Hepatocyte (in vitro differentiated cells): ENCODE measurements around the gene CYP11A1.

Source experiments
- EZH2 ChIP-seq: fragments of 200-600 bp; sonication (generic); IDR thresholded peaks from 2 replicates; pipeline ENCODE4 v1.6.1; 2016; ENCODE audit warnings: antibody characterized with exemption, mild to moderate bottlenecking, borderline replicate concordance
- EZH2phosphoT487 ChIP-seq: fragments of 200-600 bp; sonication (generic); IDR thresholded peaks from one replicate; pipeline ENCODE4 v1.6.1; 2018; ENCODE audit warnings: antibody characterized with exemption, mild to moderate bottlenecking, low read depth, moderate library complexity; ENCODE audit not compliant: unreplicated experiment, severe bottlenecking
- TF ChIP-seq, protein P1 (sequence below): fragments of 200-600 bp; sonication (generic); IDR thresholded peaks from 2 replicates; pipeline ENCODE4 v1.5.1; 2016; ENCODE audit warnings: antibody characterized with exemption, mild to moderate bottlenecking; ENCODE audit not compliant: poor library complexity

DNA sequence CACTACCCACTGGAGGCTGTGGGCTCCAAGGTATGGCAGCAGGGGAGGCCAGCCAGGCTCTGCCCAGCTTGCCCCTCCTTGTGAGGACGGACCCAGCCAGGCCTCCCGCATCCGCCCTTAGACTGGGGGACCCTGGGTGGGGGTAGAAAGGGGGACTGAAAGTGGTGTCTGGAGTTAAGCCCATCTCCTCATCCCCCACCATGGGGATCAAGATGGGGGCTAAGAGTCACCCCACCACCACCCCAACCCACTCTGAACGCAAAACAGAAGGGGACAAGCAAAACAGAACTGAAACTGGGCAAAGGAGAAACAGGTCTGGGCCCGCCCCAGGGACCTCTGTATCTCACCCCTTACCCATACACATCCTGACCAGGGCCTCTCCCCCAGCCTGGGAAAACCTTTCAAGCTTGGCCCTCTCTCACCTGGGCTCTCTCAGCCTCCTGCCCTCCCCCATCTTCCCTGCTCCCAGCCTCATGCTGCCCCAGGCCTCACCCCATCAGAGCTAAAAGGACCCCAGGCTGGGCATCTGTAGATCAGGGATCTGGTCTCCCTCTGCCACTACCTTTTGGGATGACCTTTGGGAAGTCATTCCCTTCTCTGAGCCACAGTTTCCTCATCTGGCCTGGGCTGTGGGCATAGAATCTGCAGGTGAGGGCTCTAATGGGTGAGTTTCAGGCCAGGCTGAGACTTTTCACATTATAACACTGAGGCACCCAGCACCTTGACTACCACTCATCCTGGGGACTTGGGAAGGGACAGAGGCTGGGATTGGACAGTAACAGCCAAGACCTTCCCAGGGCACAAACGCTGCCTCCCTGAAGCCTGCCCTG is 30.0 kb upstream of the CYP11A1 start:
- TF ChIP-seq, protein P1, sequence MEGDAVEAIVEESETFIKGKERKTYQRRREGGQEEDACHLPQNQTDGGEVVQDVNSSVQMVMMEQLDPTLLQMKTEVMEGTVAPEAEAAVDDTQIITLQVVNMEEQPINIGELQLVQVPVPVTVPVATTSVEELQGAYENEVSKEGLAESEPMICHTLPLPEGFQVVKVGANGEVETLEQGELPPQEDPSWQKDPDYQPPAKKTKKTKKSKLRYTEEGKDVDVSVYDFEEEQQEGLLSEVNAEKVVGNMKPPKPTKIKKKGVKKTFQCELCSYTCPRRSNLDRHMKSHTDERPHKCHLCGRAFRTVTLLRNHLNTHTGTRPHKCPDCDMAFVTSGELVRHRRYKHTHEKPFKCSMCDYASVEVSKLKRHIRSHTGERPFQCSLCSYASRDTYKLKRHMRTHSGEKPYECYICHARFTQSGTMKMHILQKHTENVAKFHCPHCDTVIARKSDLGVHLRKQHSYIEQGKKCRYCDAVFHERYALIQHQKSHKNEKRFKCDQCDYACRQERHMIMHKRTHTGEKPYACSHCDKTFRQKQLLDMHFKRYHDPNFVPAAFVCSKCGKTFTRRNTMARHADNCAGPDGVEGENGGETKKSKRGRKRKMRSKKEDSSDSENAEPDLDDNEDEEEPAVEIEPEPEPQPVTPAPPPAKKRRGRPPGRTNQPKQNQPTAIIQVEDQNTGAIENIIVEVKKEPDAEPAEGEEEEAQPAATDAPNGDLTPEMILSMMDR, result no peak
- TF ChIP-seq EZH2 (no peak), EZH2phosphoT487 (no peak)
